Breast epithelium (tissue), 3 donors: ENCODE data around the gene HECTD1.

Experiments
- POLR2A ChIP-seq: fragments of 450-650 bp; IDR thresholded peaks from one replicate; pipeline ENCODE4 v1.6.1; 2016; ENCODE audit warnings: antibody characterized with exemption, mild to moderate bottlenecking, moderate library complexity
- POLR2AphosphoS5 ChIP-seq, 3 donors: sonication (generic); formaldehyde crosslinking; IDR thresholded peaks; one replicate each; pipeline ENCODE4 v1.6.1; 2017; ENCODE audit warnings: antibody characterized with exemption in 3 of 3
- TF ChIP-seq, protein P1 (sequence below), 3 donors: fragments of 450-650 bp; IDR thresholded peaks; one replicate each; pipeline ENCODE4 v1.5.1; 2016 to 2017; ENCODE audit warnings: antibody characterized with exemption in 3 of 3, mild to moderate bottlenecking in 3 of 3, moderate library complexity in 3 of 3

DNA sequence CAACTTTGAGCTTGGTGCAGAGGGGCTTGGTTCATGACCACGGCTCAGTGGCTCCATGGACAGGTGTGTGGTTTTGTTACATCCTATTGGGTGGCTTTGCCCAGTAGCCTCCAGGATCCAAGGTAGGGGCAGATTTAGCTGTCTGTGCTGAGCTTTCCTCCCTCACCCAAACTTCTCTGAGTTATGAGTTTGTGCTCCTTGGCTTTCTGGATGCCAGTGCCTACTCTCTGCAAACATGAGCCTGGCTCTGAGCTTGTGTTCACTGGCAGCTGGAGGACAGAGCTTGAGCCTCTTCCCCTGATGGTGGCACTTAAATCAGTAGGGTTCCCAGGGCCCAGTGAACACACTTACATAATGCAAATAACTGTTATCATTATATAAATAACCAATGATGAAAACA is 45.3 kb upstream of the HECTD1 start:
- TF ChIP-seq, protein P1, sequence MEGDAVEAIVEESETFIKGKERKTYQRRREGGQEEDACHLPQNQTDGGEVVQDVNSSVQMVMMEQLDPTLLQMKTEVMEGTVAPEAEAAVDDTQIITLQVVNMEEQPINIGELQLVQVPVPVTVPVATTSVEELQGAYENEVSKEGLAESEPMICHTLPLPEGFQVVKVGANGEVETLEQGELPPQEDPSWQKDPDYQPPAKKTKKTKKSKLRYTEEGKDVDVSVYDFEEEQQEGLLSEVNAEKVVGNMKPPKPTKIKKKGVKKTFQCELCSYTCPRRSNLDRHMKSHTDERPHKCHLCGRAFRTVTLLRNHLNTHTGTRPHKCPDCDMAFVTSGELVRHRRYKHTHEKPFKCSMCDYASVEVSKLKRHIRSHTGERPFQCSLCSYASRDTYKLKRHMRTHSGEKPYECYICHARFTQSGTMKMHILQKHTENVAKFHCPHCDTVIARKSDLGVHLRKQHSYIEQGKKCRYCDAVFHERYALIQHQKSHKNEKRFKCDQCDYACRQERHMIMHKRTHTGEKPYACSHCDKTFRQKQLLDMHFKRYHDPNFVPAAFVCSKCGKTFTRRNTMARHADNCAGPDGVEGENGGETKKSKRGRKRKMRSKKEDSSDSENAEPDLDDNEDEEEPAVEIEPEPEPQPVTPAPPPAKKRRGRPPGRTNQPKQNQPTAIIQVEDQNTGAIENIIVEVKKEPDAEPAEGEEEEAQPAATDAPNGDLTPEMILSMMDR (IDR thresholded peaks at IDR 0.05): no peak
- TF ChIP-seq POLR2A (no peak), POLR2AphosphoS5 (IDR thresholded peaks at IDR 0.05) (no peak)
